ENCODE data around the gene FOS.
"Not testable (repeated sequence)": the region's sequence is repeated elsewhere in the genome, so short reads cannot be mapped to it uniquely, and the experiment has no call there.

Gene FOS

DNA sequence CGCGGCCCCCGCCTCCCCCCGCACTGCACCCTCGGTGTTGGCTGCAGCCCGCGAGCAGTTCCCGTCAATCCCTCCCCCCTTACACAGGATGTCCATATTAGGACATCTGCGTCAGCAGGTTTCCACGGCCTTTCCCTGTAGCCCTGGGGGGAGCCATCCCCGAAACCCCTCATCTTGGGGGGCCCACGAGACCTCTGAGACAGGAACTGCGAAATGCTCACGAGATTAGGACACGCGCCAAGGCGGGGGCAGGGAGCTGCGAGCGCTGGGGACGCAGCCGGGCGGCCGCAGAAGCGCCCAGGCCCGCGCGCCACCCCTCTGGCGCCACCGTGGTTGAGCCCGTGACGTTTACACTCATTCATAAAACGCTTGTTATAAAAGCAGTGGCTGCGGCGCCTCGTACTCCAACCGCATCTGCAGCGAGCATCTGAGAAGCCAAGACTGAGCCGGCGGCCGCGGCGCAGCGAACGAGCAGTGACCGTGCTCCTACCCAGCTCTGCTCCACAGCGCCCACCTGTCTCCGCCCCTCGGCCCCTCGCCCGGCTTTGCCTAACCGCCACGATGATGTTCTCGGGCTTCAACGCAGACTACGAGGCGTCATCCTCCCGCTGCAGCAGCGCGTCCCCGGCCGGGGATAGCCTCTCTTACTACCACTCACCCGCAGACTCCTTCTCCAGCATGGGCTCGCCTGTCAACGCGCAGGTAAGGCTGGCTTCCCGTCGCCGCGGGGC, at the start of gene FOS:
FOS (plus strand) TSS at position 407 of the 731 bp plus-strand sequence; CDS start at position 562, 155 bp downstream.
- peak; percentile 36 for DNase-seq

DNA sequence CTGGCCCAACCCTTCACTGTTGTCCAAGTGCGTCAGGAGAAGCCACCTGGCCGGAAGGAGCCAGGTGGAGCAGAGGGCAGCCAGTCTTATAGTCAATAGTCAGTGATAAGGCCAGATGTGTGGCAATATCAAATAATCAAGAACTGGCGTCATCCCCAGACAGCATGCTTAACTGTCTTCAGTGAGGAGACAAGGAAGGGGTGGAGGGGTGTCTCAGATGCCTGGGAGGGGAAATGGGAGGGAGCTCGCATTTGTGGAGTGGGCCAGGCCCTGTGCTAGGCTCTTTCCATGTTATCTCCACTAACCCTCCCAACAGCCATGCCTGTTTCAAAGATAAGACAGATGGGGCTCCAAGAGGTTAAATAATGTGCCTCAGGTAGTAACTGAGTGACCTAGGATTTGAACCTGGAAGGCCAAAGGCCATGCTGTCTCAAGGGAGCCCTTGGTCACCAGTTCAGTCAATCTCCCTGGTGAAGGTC, 48.9 kb upstream of the FOS start:
- no peak for DNase-seq

DNA sequence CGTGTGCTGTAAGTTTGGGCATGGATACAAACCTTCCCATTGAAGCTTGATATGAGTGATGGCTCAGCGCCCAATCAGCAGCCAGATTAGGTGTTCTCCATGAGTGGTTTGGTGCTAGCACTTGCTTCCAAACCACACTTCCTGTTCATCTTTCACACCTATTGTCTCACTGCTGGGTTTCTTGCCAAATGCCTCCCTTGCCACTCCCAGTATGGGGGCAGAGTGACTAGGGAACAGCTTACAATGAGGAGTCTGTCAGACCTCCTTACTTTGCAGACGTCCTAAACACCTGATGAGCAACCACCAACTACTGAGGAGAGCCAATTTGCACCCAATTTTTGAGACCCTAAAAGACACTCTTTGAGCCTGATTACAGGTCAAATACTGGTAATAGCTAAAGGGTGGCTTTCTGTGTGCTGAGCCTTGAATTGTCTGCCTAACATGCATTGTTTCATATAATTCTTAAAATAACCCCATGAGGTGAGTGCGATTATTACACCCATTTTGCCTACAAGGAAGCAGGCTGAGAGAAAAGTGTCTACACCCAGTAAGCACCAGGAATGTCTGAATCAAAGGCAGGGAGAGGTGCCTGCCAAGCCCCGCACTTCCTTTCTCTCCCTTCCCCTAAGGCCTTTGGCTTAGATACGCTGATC, 48.4 kb upstream of the FOS start:
- DNase-seq: no peak

- no peak for DNase-seq
These were observed 47.3 kb upstream of the FOS start for GRCh38 chr14:75231320-75231719.

GRCh38 chr14:75232191-75232590, 46.4 kb upstream of the FOS start:
- no peak for DNase-seq

- DNase-seq: no peak
These were observed 46.0 kb upstream of the FOS start for GRCh38 chr14:75232597-75232996.

- DNase-seq: no peak
These were observed 44.2 kb upstream of the FOS start for GRCh38 chr14:75234173-75235115.

DNA sequence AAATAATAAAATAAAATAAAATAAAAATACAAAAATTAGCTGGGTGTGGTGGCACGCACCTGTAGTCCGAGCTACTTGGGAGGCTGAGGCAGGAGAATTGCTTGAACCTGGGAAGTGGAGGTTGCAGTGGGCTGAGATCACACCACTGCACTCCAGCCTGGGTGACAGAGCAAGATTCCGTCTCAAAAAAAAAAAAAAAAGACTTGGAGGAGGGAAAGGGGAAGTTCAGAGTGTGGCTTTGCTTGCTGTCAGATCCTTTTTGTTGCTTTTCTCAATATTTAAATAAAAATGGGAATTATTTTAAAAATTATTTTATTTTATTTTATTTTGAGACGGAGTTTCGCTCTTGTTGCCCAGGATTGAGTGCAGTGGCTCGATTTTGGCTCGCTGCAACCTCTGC, 43.4 kb upstream of the FOS start:
- DNase-seq: not testable (repeated sequence)

GRCh38 chr14:75236467-75236866, 42.2 kb upstream of the FOS start:
- DNase-seq: no peak

DNA sequence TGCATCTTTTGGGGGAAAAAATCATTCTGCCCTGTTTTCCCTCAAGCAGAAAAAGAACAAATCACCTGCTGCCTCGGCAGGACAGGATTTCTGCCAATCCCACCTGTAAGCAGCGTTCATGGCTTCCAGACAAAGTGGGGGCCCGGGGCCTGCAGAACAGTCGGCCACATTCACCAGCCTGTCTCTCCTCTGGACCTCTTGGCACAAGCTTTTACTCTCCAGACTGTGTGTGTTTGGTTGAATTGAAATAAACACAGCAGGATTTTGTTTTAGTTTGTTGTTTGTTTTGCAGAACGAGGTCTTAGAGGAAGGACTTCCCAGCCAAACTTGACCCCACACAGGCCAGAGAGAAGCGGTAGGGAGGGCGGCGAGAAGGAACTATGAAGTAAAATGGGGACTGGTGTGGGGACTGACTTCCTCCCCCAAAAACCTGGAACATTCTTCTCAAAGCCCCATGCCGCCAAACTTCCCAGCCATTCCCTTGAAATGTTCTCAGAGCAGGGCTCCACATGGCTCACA, 41.7 kb upstream of the FOS start:
- DNase-seq: no peak

GRCh38 chr14:75238756-75239455, 39.7 kb upstream of the FOS start:
- DNase-seq: no peak

- no peak for DNase-seq
These were observed 37.8 kb upstream of the FOS start for GRCh38 chr14:75240781-75241180.

DNA sequence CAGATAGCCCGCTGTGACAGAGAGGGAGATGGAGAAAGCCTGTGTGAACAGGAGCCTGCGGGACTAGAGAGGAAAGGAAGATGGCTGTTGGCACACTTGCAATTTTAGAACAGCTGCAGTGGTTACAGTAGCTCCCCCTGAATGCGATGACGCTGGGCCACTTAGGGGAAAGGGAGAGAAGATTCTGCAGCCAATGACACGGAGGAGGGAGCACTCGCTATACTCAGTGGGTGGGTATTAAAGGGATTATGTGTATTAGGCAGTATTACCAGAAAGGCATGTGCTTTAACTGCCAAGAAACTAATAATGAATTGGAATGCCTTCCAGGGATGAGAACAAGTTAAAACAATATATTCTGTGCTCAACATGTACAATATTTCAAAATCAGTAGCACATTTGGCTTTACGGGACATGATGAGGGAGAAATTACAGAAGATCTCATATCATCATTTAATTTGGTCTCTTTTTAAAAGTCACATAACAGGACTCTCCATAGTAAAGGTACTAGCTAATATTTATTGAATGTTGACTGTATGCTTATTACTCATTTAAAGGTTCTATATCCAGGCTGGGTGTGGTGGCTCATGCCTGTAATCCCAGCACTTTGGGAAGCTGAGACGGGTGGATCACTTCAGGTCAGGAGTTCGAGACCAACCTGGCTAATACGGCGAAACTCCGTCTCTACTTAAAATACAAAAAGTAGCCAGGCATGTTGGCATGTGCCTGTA, 35.9 kb upstream of the FOS start:
- DNase-seq: no peak

- DNase-seq: no peak
These were observed 34.5 kb upstream of the FOS start for GRCh38 chr14:75244121-75244520.

DNA sequence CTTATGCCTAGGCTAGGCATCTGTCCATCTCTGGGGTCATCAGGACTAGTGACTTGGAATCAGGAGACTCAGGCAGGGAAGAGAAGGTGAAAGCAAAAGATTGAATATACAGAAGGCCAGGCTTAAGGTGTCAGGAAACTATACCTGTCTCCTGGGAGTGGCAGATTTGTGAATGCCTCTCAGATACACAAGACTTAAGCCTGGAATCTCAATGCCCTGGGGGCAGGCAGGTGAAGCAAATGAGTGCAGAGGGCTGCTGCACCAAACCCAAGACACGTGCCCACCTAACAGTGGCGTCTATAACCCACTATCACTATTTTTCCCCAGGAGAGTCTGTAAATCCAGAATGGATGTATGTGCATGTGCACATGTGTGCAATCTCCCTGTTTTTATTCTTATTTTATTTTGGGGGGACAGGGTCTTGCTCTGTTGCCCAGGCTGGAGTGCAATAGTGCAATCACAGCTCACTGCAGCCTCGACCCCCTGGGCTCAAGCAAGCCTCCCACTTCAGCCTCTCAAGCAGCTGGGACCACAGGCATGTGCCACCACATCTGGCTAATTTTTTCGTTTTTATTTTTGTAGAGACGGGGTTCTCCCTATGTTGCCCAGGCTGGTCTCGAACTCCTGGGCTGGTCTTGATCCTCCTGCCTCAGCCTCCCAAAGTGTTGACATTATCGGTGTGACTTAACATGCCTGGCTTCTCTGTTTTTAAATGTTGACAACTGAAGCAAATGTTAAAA, 31.9 kb upstream of the FOS start:
- no peak for DNase-seq

DNA sequence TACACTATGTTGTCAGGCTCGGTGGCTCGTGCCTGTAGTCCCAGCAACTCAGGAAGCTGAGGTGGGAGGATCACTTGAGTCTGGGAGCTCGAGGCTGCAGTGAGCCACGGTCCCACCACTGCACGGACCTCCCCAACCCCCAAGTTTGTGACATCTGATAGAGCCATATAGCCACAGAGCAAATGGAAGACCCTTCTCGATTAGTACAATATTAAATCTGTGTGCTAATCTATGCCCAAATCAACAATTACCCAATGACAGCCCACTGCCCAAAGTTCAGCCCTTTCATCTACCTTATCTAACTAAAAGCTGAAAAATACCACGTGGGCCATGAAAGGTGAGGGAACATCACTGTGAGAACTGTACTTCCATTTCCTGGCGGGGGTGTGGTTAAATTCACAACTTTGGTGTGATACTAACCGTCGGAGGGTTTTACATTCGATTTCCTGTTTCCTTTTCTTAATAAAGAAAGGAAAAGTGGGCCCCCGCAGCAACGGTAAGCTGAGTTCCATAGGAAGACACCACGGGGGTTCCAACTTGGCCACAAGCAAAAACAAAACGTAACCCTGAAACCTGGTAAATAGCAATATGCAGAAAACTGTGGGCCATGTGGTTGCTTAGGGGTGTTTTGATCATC, 31.2 kb upstream of the FOS start:
- no peak for DNase-seq

DNA sequence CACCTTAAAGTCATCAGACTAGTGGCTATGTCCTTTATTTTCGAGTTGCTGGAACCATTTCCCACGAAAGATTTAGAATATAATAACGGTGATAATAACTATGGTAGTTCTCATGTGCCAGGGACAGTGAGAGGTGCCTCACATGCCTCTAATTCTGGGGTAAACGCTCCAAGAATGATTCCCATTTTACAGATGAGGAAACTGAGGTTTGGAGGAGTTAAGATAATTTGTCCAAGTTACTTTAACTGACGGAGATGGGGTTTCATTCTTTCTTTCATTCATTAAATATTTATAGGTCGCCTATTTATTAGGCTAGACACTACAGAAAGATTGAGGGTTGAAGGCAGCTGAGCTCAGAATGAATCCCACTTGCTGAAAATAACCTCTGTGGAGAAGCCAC, 30.7 kb upstream of the FOS start:
- DNase-seq: no peak

- DNase-seq: no peak
These were observed 29.2 kb upstream of the FOS start for GRCh38 chr14:75249251-75249957.

DNA sequence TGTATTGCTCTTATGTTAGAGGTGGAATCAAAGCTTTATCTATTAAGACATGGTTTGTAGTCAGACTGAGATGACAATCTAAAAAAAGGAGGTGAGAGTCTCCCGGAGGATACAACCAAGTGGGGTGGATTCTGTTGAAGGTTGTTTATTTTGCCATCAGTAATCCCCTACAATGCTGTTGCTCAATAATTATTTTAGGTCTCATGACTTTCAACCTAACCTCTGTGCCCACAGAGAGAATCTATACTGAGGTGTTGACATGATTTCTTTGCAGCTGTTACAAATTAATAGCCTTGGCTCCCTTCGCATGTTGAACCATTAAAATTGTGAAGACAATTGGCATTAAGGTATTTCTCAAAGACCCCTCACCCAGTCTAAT, 28.7 kb upstream of the FOS start:
- no peak for DNase-seq

- no peak for DNase-seq
These were observed 27.8 kb upstream of the FOS start for GRCh38 chr14:75250800-75251199.
